IMR-90 (cell line): ENCODE results near the gene HEY2. TPM values are rescaled to one million over a fixed set of nuclear protein-coding genes. Genes with fewer than 3 reads are reported as not detected.

Source experiments
- ATAC-seq: fragments of 200-7000 bp; cut with Tn5 transposase; 2 replicates; pipeline ENCODE4 v1.9.1; 2020; ENCODE audit warnings: low read depth, mild to moderate bottlenecking, moderate library complexity
- BruUV-seq: library from RNA; stranded (reverse); fragments of 400-500 nt; replicated peaks from 2 replicates; lab custom pipeline; 2021; lab: Mats Ljungman, UMichigan
- CTCF ChIA-PET: fragments of 300-600 bp; formaldehyde crosslinking; extraction: SDS; loops from one replicate; lab custom pipeline; 2021; ENCODE audit warnings: antibody characterized with exemption; lab: Yijun Ruan, JAX
- POLR2A ChIA-PET: fragments of 300-600 bp; sonication (Branson Sonifier 250); formaldehyde crosslinking; loops from one replicate; lab custom pipeline; 2022; ENCODE audit warnings: antibody characterized with exemption; ENCODE audit not compliant: unreplicated experiment; lab: Charles Lee
- DNase-seq: peaks from one replicate; pipeline ENCODE4 v3.0.0; 2013
- H2AFZ ChIP-seq: replicated peaks from 2 replicates; pipeline ENCODE3; 2013; ENCODE audit warnings: low read length, mild to moderate bottlenecking; ENCODE audit not compliant: poor library complexity
- H2AK5ac ChIP-seq: 2 replicates; pipeline ENCODE4 v1.6.1; 2013; ENCODE audit warnings: low read depth, low read length, inconsistent platforms
- H2AK9ac ChIP-seq: replicated peaks from 2 replicates; pipeline ENCODE3; 2013; ENCODE audit warnings: mild to moderate bottlenecking, low read depth, low read length, moderate library complexity; ENCODE audit not compliant: poor library complexity
- H2BK120ac ChIP-seq: 2 replicates; pipeline ENCODE4 v1.6.1; 2013; ENCODE audit warnings: low read depth, low read length, inconsistent platforms
- H2BK15ac ChIP-seq: 3 replicates; pipeline ENCODE4 v1.6.1; 2013; ENCODE audit warnings: low read depth, low read length, inconsistent platforms
- H2BK20ac ChIP-seq: 2 replicates; pipeline ENCODE4 v1.6.1; 2013; ENCODE audit warnings: low read depth, mild to moderate bottlenecking, inconsistent platforms, low read length, moderate library complexity
- H2BK5ac ChIP-seq: 2 replicates; pipeline ENCODE4 v1.6.1; 2013; ENCODE audit warnings: mild to moderate bottlenecking, low read depth, low read length, inconsistent platforms; ENCODE audit not compliant: poor library complexity, severe bottlenecking
- H3K14ac ChIP-seq: replicated peaks from 2 replicates; pipeline ENCODE4 v1.6.1; 2013; ENCODE audit warnings: low read depth, low read length, inconsistent platforms
- H3K18ac ChIP-seq: 2 replicates; pipeline ENCODE4 v1.6.1; 2013; ENCODE audit warnings: low read depth, low read length, control low read depth
- H3K23ac ChIP-seq: 2 replicates; pipeline ENCODE4 v1.6.1; 2013; ENCODE audit warnings: low read depth, low read length, inconsistent platforms
- H3K27ac ChIP-seq: 2 replicates; pipeline ENCODE4 v1.5.1; 2013; ENCODE audit warnings: mild to moderate bottlenecking, control low read depth, low read length; ENCODE audit not compliant: insufficient read depth
- H3K27me3 ChIP-seq: 2 replicates; pipeline ENCODE4 v1.6.1; 2013; ENCODE audit warnings: low read length; ENCODE audit not compliant: control insufficient read depth, insufficient read depth
- H3K36me3 ChIP-seq: 2 replicates; pipeline ENCODE4 v1.6.1; 2013; ENCODE audit warnings: low read length, mixed read lengths; ENCODE audit not compliant: control insufficient read depth, insufficient read depth
- H3K4ac ChIP-seq: 2 replicates; pipeline ENCODE4 v1.6.1; 2013; ENCODE audit warnings: low read depth, low read length, inconsistent platforms
- H3K4me1 ChIP-seq: 2 replicates; pipeline ENCODE4 v1.6.1; 2013; ENCODE audit warnings: low read length, mixed read lengths; ENCODE audit not compliant: control insufficient read depth, insufficient read depth
- H3K4me2 ChIP-seq: 2 replicates; pipeline ENCODE4 v1.6.1; 2013; ENCODE audit warnings: low read depth, mild to moderate bottlenecking, control low read depth, low read length, moderate library complexity
- H3K4me3 ChIP-seq: 2 replicates; pipeline ENCODE4 v1.5.1; 2013; ENCODE audit warnings: low read depth, mild to moderate bottlenecking, control low read depth, low read length, moderate library complexity; ENCODE audit not compliant: insufficient read depth
- H3K56ac ChIP-seq: 2 replicates; pipeline ENCODE4 v1.6.1; 2013; ENCODE audit warnings: low read length, inconsistent platforms; ENCODE audit not compliant: insufficient read depth; ENCODE audit errors: extremely low read depth
- H3K79me1 ChIP-seq, 2 experiments: 2 replicates each; pipeline ENCODE4 v1.6.1; 2013; ENCODE audit warnings: low read length in 2 of 2, inconsistent platforms in 1 of 2, low read depth in 1 of 2
- H3K9ac ChIP-seq: 2 replicates; pipeline ENCODE4 v1.6.1; 2013; ENCODE audit warnings: low read depth, low read length, control low read depth
- H3K9me1 ChIP-seq: 2 replicates; pipeline ENCODE4 v1.6.1; 2013; ENCODE audit warnings: low read length, inconsistent platforms; ENCODE audit not compliant: insufficient read depth
- H3K9me3 ChIP-seq: 2 replicates; pipeline ENCODE4 v1.6.1; 2013; ENCODE audit warnings: low read length; ENCODE audit not compliant: control insufficient read depth, insufficient read depth
- H4K20me1 ChIP-seq: 2 replicates; pipeline ENCODE4 v1.6.1; 2013; ENCODE audit warnings: low read length, inconsistent platforms; ENCODE audit not compliant: insufficient read depth
- H4K5ac ChIP-seq: 2 replicates; pipeline ENCODE4 v1.6.1; 2013; ENCODE audit warnings: mild to moderate bottlenecking, low read depth, low read length, control low read depth
- H4K8ac ChIP-seq, 2 experiments: 2 replicates each; pipeline ENCODE4 v1.6.1; 2013; ENCODE audit warnings: low read depth in 2 of 2, low read length in 2 of 2, control low read depth in 1 of 2, inconsistent platforms in 1 of 2
- H4K91ac ChIP-seq: 2 replicates; pipeline ENCODE4 v1.6.1; 2013; ENCODE audit warnings: low read depth, low read length, inconsistent platforms; ENCODE audit not compliant: insufficient read depth
- BHLHE40 ChIP-seq: fragments of 150-350 bp; IDR thresholded peaks from 2 replicates; pipeline ENCODE4 v1.6.1; 2016; ENCODE audit warnings: mild to moderate bottlenecking, low read depth, low read length
- CEBPB ChIP-seq: IDR thresholded peaks from 2 replicates; pipeline ENCODE4 v1.6.1; 2012; ENCODE audit warnings: low read depth, low read length, improper control_type of control experiment
- CHD1 ChIP-seq: IDR thresholded peaks from 2 replicates; pipeline ENCODE4 v1.6.1; 2012; ENCODE audit warnings: low read depth, low read length, improper control_type of control experiment
- FOS ChIP-seq: fragments of 150-350 bp; IDR thresholded peaks from 2 replicates; pipeline ENCODE4 v1.6.1; 2016; ENCODE audit warnings: low read depth, low read length
- MAFK ChIP-seq: IDR thresholded peaks from 2 replicates; pipeline ENCODE4 v1.6.1; 2012; ENCODE audit warnings: low read depth, low read length, improper control_type of control experiment
- MAZ ChIP-seq: IDR thresholded peaks from 2 replicates; pipeline ENCODE4 v1.6.1; 2012; ENCODE audit warnings: low read depth, mild to moderate bottlenecking, low read length, improper control_type of control experiment, moderate library complexity, borderline replicate concordance
- NFE2L2 ChIP-seq: fragments of 150-350 bp; IDR thresholded peaks from 2 replicates; pipeline ENCODE4 v1.6.1; 2016; ENCODE audit warnings: low read depth, mild to moderate bottlenecking, low read length
- RAD21 ChIP-seq: IDR thresholded peaks from 2 replicates; pipeline ENCODE4 v1.6.1; 2012; ENCODE audit warnings: low read length, improper control_type of control experiment
- SMC3 ChIP-seq: fragments of 150-350 bp; IDR thresholded peaks from 2 replicates; pipeline ENCODE4 v1.6.1; 2016; ENCODE audit warnings: low read depth, mild to moderate bottlenecking, antibody characterized with exemption, low read length, moderate library complexity
- WGBS, 2 experiments: methylation state at CpG; one replicate each; pipeline versions ENCODE4 v1.1.5 to v1.1.7; 2013; ENCODE audit warnings: missing lambda C conversion rate in 2 of 2; ENCODE audit not compliant: insufficient read length in 1 of 2; ENCODE audit errors: extremely low coverage in 2 of 2; 5-methylcytosine and 5-hydroxymethylcytosine counted together
- dilution Hi-C: fragments of 300-500 bp; cut with HindIII; formaldehyde crosslinking; loops from one replicate; pipeline ENCODE4 v1.14.3; 2018; ENCODE audit warnings: low sequenced_read_pairs; ENCODE audit not compliant: unreplicated experiment
- in situ Hi-C: fragments of 300-500 bp; cut with MboI; formaldehyde crosslinking; loops from 3 replicates; pipeline ENCODE4 v1.14.3; 2019; ENCODE audit warnings: low sequenced_read_pairs, inconsistent platforms, mixed read lengths
- intact Hi-C: fragments of 100-400 bp; cut with micrococcal nuclease; formaldehyde crosslinking; loops from 2 replicates; pipeline ENCODE4 v1.10.0; 2022
- polyA plus RNA-seq, 3 experiments: library from polyadenylated mRNA; depleted of rRNA; stranded (reverse); fragments of >200 nt; gene quantifications; 2 replicates each; pipeline ENCODE4 v1.2.3, GENCODE V29; 2012; ENCODE audit warnings: low replicate concordance in 1 of 3
- total RNA-seq: library from RNA; depleted of rRNA; stranded (reverse); fragments of >200 nt; gene quantifications from 2 replicates; pipeline ENCODE4 v1.2.3, GENCODE V29; 2012
- TF ChIP-seq, protein P1 (sequence below): fragments of 150-350 bp; IDR thresholded peaks from 2 replicates; pipeline ENCODE4 v1.6.1; 2016; ENCODE audit warnings: low read depth, mild to moderate bottlenecking, low read length, moderate library complexity, borderline replicate concordance

Gene HEY2
- total and polyA plus RNA-seq, 2 of the 4 experiments (the other 2 are of a cell fraction) = not detected

DNA sequence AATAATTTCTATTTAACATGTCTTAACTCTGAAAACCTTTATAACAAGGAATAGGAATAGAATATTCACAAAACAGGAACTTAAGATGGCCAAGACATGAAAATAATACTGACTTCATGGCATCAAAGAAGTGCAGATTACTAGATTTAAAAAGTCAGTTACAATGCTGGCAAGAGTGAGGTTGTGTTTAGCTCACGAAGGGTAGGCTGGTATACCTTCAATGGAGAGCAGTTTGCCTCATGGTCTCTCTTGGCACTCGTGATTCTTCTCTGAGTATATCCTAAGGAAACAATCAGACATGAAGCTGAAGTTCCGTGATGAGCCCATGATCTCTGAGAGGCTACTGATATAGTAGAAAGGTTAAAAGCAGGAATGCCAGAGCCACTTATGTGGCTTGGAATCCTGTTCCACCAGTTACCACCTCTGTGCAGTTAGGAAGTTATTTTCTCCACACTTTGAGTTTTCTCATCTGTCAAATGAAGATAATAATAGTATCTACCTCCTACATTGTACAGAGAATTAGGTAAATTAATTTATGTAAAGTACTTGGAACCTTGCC, 48.5 kb downstream of the HEY2 start:
- no CpG with 5 or more reads among the region's 3 CpGs for WGBS, 2 experiments
- no peak overlapping the region for H3K14ac ChIP-seq
- no peaks in the 10 kb centered on the region for H3K9me3 ChIP-seq
- H2AK9ac ChIP-seq = no peak overlapping the region
- TF ChIP-seq NFE2L2 (no peak), FOS (no peak), MAZ (no peak), BHLHE40 (no peak), MAFK (no peak), SMC3 (no peak), CEBPB (no peak), CHD1 (no peak), RAD21 (no peak)
- TF ChIP-seq, protein P1, sequence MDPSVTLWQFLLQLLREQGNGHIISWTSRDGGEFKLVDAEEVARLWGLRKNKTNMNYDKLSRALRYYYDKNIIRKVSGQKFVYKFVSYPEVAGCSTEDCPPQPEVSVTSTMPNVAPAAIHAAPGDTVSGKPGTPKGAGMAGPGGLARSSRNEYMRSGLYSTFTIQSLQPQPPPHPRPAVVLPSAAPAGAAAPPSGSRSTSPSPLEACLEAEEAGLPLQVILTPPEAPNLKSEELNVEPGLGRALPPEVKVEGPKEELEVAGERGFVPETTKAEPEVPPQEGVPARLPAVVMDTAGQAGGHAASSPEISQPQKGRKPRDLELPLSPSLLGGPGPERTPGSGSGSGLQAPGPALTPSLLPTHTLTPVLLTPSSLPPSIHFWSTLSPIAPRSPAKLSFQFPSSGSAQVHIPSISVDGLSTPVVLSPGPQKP = no peak
- DNase-seq = no peak
- no TSS peak for BruUV-seq
- ChIA-PET POLR2A (no interaction called here), CTCF (interaction anchor here (0.6 kb wide), 1 partner anchor 604 kb away, joined by 3 read pairs; no protein-coding TSS in a partner anchor)
- no peak overlapping the region for H3K27ac ChIP-seq
- H3K9ac ChIP-seq = no peak overlapping the region
- H3K18ac ChIP-seq = no peak overlapping the region; the same call in 1 of the 2 replicates
- H3K4me2 ChIP-seq = no peak overlapping the region
- no peak overlapping the region for H3K4ac ChIP-seq
- peaks cover 7% of the 10 kb centered on the region for H3K4me1 ChIP-seq
- H4K5ac ChIP-seq = peak overlapping the region; percentile 30; the same call in 1 of the 2 replicates
- no peak overlapping the region for H2AFZ ChIP-seq
- dilution Hi-C loops = no loop called here
- no peak overlapping the region for H2BK15ac ChIP-seq
- in situ Hi-C loops = no loop called here
- no peak for ATAC-seq
- H2AK5ac ChIP-seq = no peak overlapping the region
- intact Hi-C loops = no loop called here
- no peak overlapping the region for H2BK20ac ChIP-seq
- H2BK5ac ChIP-seq = no peak overlapping the region
- H4K91ac ChIP-seq = no peak overlapping the region
- H4K8ac ChIP-seq = no peak overlapping the region
- H3K23ac ChIP-seq = no peak overlapping the region
- H3K36me3 ChIP-seq = no peaks in the 10 kb centered on the region
- no peaks in the 10 kb centered on the region for H3K27me3 ChIP-seq
- no peak overlapping the region for H3K4me3 ChIP-seq
- peaks cover 6% of the 10 kb centered on the region; the same call in 1 of the 2 replicates for H3K9me1 ChIP-seq
- H4K20me1 ChIP-seq = no peaks in the 10 kb centered on the region
- no peak overlapping the region for H3K56ac ChIP-seq
- H2BK120ac ChIP-seq = no peak overlapping the region
- H3K79me1 ChIP-seq = peaks cover 14 to 37% of the 10 kb centered on the region in 2 experiments
